Measurements from ENCODE around the gene FFAR1.
"Not testable (repeated sequence)": the region's sequence is repeated elsewhere in the genome, so short reads cannot be mapped to it uniquely, and the experiment has no call there.

FFAR1 gene

DNA sequence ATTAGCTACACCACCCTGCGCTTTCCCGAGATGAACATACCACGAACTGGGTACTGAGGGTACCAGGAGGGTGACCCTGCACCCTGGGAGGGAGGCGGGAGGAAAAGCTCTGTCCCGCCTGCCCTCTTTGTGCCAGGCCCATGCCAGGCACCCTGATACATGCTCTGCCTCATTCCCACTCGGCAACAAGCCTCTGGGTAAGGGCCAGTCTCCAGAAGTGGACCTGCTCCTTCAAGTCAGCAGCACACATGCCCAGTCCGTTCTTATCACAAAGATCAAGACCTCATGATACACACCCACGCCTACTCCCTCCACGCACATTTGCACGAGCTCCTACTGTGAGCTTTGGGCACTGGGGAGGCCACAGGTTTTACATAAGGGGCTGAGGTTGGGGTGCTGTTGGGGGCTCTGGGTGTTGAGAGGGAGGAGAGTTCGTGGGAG, 2.0 kb upstream of the FFAR1 start:
- DNase-seq, result no peak

- no peak for DNase-seq
Observed at GRCh38 chr19:35346193-35347052, 1.3 kb upstream of the FFAR1 start.

DNA sequence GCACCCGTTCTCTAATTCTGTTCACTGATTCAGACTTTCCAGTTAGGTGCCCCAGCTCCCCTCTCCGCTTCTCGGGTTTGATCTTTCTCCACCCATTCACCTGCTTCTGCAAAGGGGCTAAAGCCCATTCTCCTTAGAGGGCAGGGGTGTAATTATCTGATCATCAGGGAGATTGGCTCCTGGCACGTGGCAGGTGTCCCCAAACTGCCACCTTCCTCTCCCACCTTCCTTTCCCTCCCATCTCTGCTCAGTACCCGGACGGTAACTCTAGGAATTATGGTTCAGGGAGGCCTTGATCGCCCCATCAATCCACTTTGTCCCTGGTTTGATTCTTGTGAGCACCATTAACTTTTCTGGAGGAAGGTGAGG, 212 bp downstream of the FFAR1 start:
- DNase-seq, result no peak

DNA sequence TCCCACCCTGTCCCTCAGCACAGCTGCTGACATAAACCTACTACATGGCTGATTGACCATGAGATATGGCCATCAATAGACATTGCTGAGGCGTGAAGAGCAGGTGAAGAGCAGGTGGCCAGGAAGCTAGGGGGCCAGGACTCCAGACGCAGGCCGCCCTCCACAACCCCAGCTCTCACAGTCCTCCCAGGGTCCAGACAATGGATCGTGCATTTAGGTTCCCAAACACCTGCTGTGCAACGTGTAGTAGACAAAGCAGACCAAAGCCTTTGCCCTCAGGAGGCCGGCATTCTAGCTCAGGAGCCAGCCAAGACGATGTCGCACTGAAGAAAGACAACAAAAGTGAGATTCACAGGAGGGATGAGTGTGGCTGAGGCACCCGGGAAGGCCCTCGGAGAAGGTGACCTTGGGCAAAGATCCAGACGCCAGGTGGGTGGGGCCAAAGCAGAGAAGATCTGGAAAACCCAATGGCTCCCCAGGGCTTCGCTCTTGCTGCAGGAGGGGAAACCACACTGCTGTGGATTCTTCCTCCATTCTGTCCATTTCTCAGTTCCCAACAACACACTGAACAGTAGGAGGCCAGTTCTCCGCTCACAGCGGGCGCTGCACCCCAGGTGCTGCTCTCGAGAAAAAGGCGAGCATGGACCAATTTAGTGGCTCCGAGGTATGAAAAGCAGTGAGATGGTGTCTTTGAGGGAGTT, 1.4 kb downstream of the FFAR1 start:
- no peak for DNase-seq

DNA sequence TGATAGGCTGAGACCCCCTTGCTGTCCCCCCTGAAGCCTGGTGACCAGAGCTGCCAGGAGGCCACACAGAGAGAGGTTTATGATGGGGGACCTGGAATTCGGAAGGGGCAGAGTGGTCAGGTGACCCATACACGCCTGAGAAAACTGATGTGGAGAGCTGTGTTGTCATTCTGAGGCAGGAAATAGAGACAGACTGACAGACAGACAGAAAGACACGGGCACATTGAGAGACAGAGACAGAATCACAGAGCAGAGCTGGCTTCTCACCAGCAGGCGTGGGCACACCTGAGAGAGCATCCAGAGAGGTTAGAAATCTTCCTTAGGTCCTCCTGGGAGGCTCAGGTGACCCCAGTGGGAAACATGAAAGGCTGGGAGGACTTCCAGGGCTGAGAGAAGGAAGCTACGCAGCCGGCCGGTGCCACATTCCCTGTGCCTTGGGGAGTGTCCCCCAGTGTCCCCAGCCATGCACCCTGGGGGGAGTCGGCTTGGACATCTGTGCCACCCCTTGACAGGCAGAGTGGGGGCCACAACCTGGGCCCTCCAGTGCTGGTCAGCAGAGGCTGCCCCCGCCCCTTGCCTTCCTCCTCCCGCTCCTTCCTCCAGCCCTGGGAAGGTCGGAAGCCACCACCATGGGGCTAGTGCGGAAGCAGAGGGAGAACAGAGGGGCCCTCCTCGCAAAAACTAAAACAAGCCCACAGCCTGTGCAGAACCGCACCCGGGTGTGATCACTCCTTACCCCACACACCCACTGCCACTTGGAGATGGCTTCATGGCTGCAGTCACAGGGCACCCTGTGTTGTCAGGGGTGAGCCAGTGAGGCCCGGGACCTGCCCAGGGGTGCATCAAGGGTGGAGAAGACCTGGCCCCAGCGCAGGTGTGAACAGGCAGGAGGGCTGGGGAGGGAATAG, 2.2 kb downstream of the FFAR1 start:
- DNase-seq, result no peak

- no peak for DNase-seq
Observed at GRCh38 chr19:35350591-35350990, 2.9 kb downstream of the FFAR1 start.

- no peak for DNase-seq
Observed at GRCh38 chr19:35351411-35352176, 3.9 kb downstream of the FFAR1 start.

GRCh38 chr19:35352177-35352447, 4.4 kb downstream of the FFAR1 start:
- DNase-seq, result no peak

DNA sequence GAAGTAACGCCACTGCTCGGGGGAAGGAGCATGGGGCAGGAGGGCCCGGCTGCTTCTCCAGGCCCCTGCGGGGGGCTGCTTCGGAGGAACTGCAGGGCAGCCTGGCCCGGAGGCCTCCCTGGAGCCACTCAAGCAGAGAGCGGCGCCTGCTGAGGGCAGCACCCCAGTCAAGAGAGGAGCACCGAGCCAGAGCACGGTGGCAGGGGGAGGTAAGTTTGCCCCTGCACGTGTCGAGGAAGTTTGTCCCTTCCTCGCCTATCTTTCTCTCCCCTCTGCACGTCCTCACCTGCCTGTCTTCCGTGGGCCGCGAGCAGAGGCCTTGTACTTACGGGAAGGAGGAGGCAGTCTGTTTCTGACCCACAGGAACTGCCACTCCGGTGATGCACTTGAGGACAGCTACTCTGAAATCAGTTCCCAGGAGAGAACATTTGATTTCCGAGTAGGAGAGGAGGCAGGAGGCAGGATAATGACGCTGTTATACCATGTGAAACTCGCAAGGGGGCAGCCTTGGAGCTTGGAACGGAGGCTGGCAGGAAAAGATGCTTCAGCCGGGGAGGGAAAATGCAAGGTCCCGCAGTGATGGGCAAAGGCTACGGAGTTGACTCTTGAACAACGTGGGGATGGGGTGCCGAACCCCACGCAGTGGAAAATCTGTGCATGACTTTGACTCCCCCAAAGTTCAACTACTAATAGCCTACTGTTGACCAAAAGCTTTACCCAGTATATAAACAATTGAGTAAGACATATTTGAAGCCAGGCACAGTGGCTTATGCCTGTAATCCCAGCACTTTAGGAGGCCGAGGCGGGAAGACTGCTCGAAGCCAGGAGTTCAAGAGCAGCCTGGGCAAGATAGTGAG, 5.0 kb downstream of the FFAR1 start:
- peak; percentile 50 to 63 for DNase-seq

DNA sequence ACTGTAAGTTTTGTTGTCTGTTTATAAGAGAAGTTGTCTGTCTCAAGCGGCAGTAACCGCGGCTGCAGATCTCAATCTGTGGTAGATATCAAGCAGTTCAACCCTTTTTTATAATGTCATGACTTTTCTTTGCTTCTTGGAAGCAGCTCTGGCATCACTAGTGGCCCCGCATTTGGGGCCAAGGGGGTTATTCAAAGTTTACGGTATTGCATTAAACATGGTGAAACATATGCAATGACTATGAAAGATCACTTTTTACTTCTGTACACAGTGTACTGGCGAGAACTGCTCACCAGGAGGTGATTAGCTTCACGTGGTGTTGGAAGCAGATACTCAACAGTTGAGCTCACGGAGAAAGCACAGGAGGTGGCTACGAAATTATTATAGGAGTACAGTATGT, 5.9 kb downstream of the FFAR1 start:
- no peak for DNase-seq

- no peak for DNase-seq
Observed at GRCh38 chr19:35354898-35355297, 7.2 kb downstream of the FFAR1 start.

- DNase-seq, result no peak
Observed at GRCh38 chr19:35355791-35356460, 8.2 kb downstream of the FFAR1 start.

GRCh38 chr19:35357867-35358573, 10.3 kb downstream of the FFAR1 start, which contains the start of gene FFAR3:
Gene FFAR3, plus strand, starts transcription at chr19:35358460. Its CDS starts 431 bp downstream, at chr19:35358891.
- DNase-seq, result peak; percentile 85 to 90

- DNase-seq, result not testable (repeated sequence)
Observed at GRCh38 chr19:35358834-35359233, 11.1 kb downstream of the FFAR1 start.

GRCh38 chr19:35359395-35359794, 11.7 kb downstream of the FFAR1 start:
- not testable (repeated sequence) for DNase-seq

GRCh38 chr19:35360081-35360480, 12.4 kb downstream of the FFAR1 start:
- DNase-seq, result not testable (repeated sequence)

DNA sequence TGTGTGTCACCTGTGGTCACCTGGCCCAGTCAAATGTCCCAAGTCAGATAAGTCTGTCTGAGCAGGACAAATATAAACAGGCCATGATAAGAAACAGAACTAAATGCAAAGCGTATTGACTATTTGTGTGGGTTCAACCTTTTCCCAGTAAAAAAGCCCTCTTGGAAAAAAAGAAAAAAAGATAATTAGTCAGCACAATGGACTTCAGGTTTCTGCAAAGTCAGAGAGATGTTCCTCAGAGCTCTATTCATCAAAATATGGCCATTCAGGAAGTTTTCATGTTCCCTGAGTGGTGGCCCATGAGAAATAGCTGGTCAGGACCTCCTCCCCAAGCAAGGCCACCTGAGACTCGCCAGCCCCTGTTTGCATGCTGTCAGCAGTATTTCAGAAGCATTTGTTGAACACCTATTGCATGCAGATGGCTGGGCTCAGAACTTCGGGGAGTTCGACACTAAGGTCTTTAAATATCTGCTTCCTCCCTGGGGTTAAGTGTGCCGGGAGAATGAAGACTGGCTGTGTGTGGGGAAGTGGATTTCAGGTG, 13.2 kb downstream of the FFAR1 start:
- DNase-seq, result no peak

GRCh38 chr19:35362261-35363000, 14.7 kb downstream of the FFAR1 start:
- no peak for DNase-seq

- no peak for DNase-seq
Observed at GRCh38 chr19:35363001-35363590, 15.4 kb downstream of the FFAR1 start.
